Measurements from ENCODE around the gene MTPN.

DNA sequence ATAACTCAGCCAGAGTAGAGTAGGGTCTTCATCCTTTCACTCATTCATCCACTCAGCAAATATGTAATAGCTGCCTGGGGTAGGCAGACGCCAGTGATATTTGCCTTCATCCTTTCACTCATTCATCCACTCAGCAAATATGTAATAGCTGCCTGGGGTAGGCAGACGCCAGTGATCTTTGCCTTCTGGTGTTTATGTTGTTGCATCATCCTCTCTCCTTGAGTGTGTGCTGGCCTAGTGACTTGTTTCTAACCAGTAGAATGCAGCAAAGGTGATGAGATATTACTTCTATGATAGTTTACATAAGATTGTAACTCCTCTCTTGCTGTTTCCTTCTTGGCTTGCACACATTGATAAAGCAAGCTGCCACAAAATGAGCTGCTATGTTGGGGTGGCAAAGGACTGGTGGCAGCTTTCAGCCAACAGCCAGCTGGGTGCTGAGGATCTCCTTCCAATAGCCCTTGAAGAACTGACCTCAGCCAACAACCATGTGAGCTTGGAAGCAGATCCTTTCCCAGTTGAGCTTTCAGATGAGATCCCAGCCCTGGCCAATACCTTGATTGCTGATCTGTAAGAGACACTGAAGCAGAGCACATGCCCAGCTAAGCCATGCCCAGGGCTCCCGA, 23.2 kb upstream of the MTPN start:
- no peak for TF ChIP-seq POLR2A (IDR thresholded peaks at IDR 0.05)
- TF ChIP-seq, protein P1, sequence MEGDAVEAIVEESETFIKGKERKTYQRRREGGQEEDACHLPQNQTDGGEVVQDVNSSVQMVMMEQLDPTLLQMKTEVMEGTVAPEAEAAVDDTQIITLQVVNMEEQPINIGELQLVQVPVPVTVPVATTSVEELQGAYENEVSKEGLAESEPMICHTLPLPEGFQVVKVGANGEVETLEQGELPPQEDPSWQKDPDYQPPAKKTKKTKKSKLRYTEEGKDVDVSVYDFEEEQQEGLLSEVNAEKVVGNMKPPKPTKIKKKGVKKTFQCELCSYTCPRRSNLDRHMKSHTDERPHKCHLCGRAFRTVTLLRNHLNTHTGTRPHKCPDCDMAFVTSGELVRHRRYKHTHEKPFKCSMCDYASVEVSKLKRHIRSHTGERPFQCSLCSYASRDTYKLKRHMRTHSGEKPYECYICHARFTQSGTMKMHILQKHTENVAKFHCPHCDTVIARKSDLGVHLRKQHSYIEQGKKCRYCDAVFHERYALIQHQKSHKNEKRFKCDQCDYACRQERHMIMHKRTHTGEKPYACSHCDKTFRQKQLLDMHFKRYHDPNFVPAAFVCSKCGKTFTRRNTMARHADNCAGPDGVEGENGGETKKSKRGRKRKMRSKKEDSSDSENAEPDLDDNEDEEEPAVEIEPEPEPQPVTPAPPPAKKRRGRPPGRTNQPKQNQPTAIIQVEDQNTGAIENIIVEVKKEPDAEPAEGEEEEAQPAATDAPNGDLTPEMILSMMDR (IDR thresholded peaks at IDR 0.05) = no peak

Data from breast epithelium (tissue), 3 donors.